Parathyroid adenoma (tissue), 2 donors: Measurements from ENCODE around the gene CTRB2.

Experiments
- H2AFZ ChIP-seq: fragments of 300-600 bp; sonication (generic); one replicate; pipeline ENCODE4 v1.7.0; 2017; ENCODE audit warnings: antibody characterized with exemption, mild to moderate bottlenecking
- H3K27ac ChIP-seq: fragments of 300-600 bp; sonication (generic); one replicate; pipeline ENCODE4 v1.7.0; 2017
- H3K27me3 ChIP-seq: fragments of 300-600 bp; sonication (generic); one replicate; pipeline ENCODE4 v1.7.0; 2017; ENCODE audit warnings: low read length; ENCODE audit not compliant: control insufficient read depth, insufficient read depth
- H3K36me3 ChIP-seq: fragments of 300-600 bp; sonication (generic); one replicate; pipeline ENCODE4 v1.7.0; 2017; ENCODE audit warnings: low read length; ENCODE audit not compliant: control insufficient read depth, insufficient read depth
- H3K4me1 ChIP-seq: fragments of 300-600 bp; sonication (generic); one replicate; pipeline ENCODE4 v1.7.0; 2017; ENCODE audit warnings: control low read depth
- H3K4me2 ChIP-seq: fragments of 300-600 bp; sonication (generic); one replicate; pipeline ENCODE4 v1.7.0; 2017; ENCODE audit warnings: low read length
- H3K4me3 ChIP-seq: fragments of 300-600 bp; sonication (generic); one replicate; pipeline ENCODE4 v1.7.0; 2017; ENCODE audit warnings: low read depth, low read length
- H3K79me2 ChIP-seq: fragments of 300-600 bp; sonication (generic); one replicate; pipeline ENCODE4 v1.7.0; 2017; ENCODE audit warnings: control low read depth
- H3K9ac ChIP-seq: fragments of 300-600 bp; sonication (generic); one replicate; pipeline ENCODE4 v1.7.0; 2017; ENCODE audit warnings: mild to moderate bottlenecking
- H3K9me3 ChIP-seq: fragments of 300-600 bp; sonication (generic); one replicate; pipeline ENCODE4 v1.7.0; 2017; ENCODE audit warnings: low read length; ENCODE audit not compliant: control insufficient read depth
- TF ChIP-seq, protein P1 (sequence below): fragments of 300-600 bp; sonication (generic); IDR thresholded peaks from one replicate; pipeline ENCODE4 v1.7.0; 2017; ENCODE audit warnings: antibody characterized with exemption, mild to moderate bottlenecking
- donor health status: primary hyperparathyroidism.

CTRB2 gene

DNA sequence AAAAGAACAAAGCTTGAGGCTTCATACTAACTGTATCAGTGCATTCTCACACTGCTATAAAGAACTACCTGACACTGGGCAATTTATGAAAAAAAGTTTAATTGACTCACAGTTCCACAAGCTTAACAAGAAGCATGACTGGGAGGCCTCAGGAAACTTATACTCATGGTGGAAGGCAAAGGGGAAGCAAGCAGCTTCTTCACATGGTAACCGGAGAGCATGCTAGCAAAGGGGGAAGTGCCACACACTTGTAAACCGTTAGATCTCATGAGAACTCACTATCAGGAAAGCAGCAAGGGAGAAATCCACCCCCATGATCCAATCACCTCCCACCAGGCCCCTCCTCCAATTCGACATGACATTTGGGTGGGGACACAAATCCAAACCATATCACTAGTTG is 25.3 kb downstream of the CTRB2 start:
- no peaks in the 10 kb centered on the region for H3K9me3 ChIP-seq
- no peaks in the 10 kb centered on the region for H3K79me2 ChIP-seq
- H3K9ac ChIP-seq = no peak overlapping the region
- no peaks in the 10 kb centered on the region for H3K27me3 ChIP-seq
- TF ChIP-seq, protein P1, sequence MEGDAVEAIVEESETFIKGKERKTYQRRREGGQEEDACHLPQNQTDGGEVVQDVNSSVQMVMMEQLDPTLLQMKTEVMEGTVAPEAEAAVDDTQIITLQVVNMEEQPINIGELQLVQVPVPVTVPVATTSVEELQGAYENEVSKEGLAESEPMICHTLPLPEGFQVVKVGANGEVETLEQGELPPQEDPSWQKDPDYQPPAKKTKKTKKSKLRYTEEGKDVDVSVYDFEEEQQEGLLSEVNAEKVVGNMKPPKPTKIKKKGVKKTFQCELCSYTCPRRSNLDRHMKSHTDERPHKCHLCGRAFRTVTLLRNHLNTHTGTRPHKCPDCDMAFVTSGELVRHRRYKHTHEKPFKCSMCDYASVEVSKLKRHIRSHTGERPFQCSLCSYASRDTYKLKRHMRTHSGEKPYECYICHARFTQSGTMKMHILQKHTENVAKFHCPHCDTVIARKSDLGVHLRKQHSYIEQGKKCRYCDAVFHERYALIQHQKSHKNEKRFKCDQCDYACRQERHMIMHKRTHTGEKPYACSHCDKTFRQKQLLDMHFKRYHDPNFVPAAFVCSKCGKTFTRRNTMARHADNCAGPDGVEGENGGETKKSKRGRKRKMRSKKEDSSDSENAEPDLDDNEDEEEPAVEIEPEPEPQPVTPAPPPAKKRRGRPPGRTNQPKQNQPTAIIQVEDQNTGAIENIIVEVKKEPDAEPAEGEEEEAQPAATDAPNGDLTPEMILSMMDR = no peak
- no peak overlapping the region for H3K4me2 ChIP-seq
- no peak overlapping the region for H3K4me3 ChIP-seq
- H3K27ac ChIP-seq = no peak overlapping the region
- no peaks in the 10 kb centered on the region for H3K4me1 ChIP-seq
- H3K36me3 ChIP-seq = no peaks in the 10 kb centered on the region
- no peak overlapping the region for H2AFZ ChIP-seq

DNA sequence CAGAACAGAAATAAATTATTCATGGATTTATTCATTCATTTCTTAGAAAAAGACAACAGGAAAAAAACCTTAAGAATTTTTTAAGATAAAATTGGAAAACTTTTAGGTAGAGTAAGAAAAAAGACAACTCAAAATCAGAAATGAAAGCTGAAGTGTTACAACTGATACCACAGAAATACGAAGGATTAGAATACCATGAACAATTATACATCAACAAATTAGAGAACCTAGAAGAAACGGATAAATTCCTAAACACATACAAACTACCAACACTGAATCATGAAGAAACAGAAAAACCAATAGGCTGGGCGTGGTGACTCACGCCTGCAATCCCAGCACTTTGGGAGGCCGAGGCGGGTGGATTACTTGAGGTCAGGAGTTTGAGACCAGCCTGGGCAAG is 27.8 kb downstream of the CTRB2 start:
- Histone ChIP-seq H3K4me2 (no peak overlapping the region), H3K36me3 (no peaks in the 10 kb centered on the region), H2AFZ (no peak overlapping the region), H3K9me3 (no peaks in the 10 kb centered on the region), H3K4me3 (no peak overlapping the region), H3K9ac (no peak overlapping the region), H3K4me1 (no peaks in the 10 kb centered on the region), H3K27ac (no peak overlapping the region), H3K27me3 (no peaks in the 10 kb centered on the region), H3K79me2 (no peaks in the 10 kb centered on the region)
- TF ChIP-seq, protein P1 = no peak

DNA sequence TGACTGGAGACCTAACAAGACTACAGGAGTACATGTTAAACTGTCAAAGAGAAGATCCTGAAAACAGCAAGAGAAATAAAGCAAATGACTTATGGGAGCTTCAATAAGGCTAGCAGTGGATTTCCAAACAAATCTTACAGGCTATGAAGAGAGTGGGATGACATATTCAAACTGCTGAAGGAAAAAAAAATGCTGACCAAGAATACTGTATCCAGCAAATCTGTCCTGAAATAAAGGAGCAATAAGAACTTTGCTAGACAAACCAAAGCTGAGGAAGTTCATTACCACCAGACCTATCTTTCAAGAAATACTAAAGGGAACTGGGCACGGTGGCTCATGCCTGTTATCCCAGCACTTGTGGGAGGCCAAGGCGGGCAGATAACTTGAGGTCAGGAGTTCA is 30.0 kb downstream of the CTRB2 start:
- Histone ChIP-seq H3K36me3 (no peaks in the 10 kb centered on the region), H3K4me2 (no peak overlapping the region), H2AFZ (no peak overlapping the region), H3K27ac (no peak overlapping the region), H3K79me2 (no peaks in the 10 kb centered on the region), H3K4me3 (no peak overlapping the region), H3K9me3 (peaks cover 2% of the 10 kb centered on the region), H3K9ac (no peak overlapping the region), H3K27me3 (no peaks in the 10 kb centered on the region), H3K4me1 (no peaks in the 10 kb centered on the region)
- TF ChIP-seq, protein P1 = no peak

DNA sequence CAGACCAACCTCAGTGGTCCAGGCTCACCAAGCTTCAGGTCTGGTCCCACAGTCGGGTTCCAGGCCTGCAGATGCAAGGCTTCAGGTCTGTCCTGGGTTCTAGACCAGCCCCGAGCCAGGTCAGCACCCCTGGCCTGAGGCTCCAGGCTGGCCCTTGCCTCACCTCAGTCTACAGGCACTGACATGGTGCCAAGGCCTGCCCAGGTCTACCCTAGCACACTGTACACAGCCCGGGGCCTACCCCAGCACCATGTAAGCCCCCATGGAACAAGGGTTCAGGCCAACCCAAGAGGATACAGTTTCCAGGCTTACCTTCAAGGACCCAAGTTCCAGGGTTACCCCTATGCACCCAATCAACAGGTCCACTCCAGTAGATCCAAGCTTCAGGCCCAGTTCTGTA is 31.9 kb downstream of the CTRB2 start:
- Histone ChIP-seq H3K27me3 (no peaks in the 10 kb centered on the region), H3K9me3 (peaks cover 4% of the 10 kb centered on the region), H3K9ac (no peak overlapping the region), H3K4me1 (no peaks in the 10 kb centered on the region), H3K27ac (no peak overlapping the region), H3K4me3 (no peak overlapping the region), H3K79me2 (no peaks in the 10 kb centered on the region), H2AFZ (no peak overlapping the region), H3K4me2 (no peak overlapping the region), H3K36me3 (peaks cover 4% of the 10 kb centered on the region)
- TF ChIP-seq, protein P1 = no peak

DNA sequence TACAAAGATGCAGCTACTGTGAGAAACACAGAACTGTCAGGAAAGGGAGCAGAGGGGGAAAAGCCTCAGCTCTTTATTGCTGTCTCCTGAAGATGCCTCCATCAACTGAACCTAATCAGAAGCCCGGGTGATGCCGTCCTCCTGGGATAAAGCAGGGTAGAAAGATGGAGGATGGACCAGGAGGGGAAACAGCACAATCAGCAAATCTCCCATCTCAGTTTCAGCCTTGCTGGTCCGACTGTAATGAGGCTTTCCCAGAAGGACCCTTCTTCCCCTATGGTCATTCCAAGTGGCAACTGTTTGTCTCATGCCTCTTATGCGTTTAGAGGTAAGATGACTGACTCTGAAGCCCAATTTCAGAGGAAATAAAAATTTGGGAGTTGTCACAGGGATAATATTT is 34.4 kb downstream of the CTRB2 start:
- H3K27me3 ChIP-seq = no peaks in the 10 kb centered on the region
- H2AFZ ChIP-seq = no peak overlapping the region
- no peak overlapping the region for H3K27ac ChIP-seq
- H3K4me3 ChIP-seq = no peak overlapping the region
- H3K36me3 ChIP-seq = peaks cover 11% of the 10 kb centered on the region
- no peak overlapping the region for H3K9ac ChIP-seq
- H3K9me3 ChIP-seq = peaks cover 6% of the 10 kb centered on the region
- no peak overlapping the region for H3K4me2 ChIP-seq
- no peaks in the 10 kb centered on the region for H3K4me1 ChIP-seq
- TF ChIP-seq, protein P1 = no peak
- no peaks in the 10 kb centered on the region for H3K79me2 ChIP-seq
